Measurements from ENCODE around the gene OR10G8.

DNA sequence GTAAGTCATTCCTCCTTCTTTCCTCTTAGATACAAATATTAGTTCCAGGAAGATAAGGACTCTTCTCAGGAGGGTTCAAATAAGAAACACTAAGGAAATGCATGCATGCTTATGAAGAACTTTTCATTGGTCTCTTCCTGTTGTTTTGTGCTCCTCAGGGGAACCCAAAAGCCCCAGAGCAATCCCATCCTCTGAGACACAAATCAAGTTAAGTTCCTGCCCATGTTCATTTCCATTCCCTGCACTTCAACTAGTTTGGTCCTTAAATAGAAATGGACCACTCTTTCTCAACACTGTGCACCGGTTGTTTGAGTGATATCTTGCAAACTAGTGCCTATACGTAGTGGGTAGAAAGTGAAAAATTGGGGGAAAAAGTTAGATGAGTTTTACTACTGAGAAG, 13.9 kb upstream of the OR10G8 start, which contains the start of gene OR10G4:
- no peak for TF ChIP-seq POLR2A (IDR thresholded peaks at IDR 0.05; ENCODE audit: control extremely low read depth in 1 of 2, low read depth in 2 of 2, low read length in 2 of 2)
- no peak for TF ChIP-seq CTCF (IDR thresholded peaks at IDR 0.05; ENCODE audit: control extremely low read depth in 1 of 3, insufficient read depth in 1 of 3, low read depth in 1 of 3, low read length in 3 of 3)
- no peak for TF ChIP-seq RFX5 (IDR thresholded peaks at IDR 0.05; ENCODE audit: borderline replicate concordance, low read depth, low read length)

All from H1 (cell line).